Measurements from ENCODE around the gene PRKCA.
"Not testable (repeated sequence)": the region's sequence is repeated elsewhere in the genome, so short reads cannot be mapped to it uniquely, and the experiment has no call there.

Gene PRKCA

DNA sequence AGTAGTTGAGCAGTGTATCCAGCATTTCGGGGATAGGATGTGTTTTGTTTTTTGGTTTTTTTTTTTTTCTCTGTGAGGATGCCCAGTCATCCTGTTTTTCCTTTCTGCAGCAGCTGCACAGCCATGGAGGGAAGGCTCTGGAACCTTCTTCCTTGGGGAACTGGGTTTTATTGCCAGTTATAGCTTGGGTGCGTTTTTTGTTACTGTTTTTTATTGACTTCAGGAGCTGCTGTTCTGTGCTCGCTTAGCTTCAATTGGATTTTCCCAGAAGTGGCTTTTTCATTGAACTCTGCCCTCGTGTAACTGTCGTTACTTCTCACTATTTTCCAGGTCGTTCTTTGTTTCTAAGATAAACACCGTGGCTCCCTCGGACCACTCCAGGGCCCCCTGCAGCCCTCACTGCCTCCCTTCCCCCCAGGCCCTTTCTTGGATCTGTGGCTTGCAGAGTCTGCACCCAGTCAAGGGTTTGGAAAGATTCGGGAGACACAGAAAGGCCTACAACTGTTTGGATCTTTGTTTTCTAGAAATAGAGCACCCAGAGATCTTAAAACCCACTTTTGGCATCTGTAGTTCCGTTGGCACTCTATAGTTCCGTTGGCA lies 412.8 kb downstream of the PRKCA start:
- DNase-seq (ENCODE audit: low read depth), result no peak

DNA sequence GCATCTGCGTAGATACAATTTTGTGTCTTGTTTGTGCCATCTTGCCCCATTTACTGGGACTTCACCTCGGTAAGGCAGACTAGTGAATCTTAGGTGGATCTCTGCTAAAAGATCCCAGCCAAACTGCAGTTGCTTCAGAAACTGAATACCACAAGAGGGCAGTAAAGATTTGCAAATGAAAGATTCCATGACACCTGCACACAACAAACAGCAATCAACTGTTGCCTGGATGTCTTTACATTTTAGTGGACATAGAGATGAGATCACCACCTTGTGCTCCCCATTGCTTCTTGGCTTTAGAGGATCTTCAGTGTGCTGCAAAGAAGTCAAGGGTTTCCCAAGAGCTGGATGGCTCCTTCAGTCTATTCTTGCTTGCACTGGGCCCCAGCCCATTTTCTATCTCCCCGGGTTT lies 413.3 kb downstream of the PRKCA start:
- no peak for DNase-seq (ENCODE audit: low read depth)

DNA sequence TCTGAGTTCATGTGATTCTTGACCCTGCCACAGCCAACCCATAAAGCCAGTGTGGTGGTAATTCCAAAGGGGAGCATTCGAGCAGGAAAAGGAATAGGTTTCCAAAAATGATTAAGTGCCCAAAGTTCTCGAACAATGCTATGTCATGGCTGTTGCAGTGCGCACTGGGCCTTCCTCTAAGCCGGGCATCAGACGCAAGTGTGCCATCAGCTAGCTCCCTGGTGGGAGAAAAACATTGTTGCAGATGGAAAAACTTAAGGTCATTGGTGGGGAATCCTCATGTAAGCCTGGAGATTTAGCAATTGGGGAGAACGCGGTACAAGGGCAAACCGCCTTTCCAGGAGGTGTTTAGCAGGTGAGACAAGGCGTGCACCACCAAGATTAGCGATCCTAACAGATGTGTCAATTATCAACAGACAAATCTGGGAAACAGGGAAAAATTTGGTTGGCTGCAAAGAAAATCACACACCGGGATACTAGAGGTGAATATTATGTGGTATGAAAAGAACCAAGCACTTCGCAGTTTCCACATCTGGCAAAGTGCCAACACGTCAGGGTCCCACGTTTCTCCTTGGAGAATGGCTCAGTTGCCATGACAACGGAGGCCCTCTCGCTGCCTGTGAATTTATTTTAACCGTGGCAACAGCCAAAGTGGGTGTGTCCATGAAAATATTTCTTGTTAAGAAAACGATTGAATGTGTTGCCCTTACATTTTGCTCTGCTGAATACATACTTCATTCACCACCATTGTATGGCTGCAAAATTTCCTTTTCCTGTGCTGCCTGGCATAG lies 414.0 kb downstream of the PRKCA start:
- no peak for DNase-seq (ENCODE audit: low read depth)

DNA sequence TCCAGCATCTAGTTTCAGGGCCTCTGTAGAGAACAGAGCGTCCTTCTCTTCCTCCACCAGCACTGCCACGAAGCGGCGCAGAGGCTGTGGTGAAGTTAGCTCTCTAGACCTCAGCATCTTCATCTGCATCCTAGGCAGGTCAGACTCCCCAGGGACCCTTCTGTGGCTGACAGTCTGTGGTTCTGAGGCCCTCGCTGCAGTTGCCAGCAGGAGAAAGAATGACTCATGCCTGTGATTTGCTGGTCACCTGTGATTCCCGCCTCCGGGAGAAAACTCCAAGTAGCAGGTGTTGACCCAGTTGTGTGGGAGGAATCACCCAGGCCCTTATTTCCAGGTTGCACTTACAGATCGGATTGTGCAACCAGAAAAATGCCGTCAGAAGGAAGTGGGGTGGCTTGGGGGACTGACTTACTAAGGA lies 415.2 kb downstream of the PRKCA start:
- DNase-seq (ENCODE audit: low read depth), result no peak

DNA sequence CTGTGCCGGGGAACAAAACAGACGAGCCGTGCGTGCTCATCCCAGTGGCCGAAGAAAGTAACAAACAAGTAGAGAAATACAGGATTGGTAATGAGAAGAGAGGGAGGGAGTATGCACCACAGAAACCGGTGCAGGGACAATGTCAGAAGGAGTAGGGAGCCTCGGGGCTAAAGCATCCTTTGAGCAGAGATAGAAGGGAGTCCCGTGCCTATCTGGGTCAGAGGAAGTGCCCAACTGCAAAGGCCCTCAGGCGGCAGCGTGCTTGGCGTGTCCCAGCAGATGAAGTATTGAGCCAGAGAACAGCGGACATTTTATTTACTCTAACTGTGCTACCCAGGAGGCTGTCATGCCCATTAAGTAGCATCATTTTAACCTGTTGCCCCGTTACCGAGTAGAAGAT lies 417.6 kb downstream of the PRKCA start:
- no peak for DNase-seq (ENCODE audit: low read depth)

DNA sequence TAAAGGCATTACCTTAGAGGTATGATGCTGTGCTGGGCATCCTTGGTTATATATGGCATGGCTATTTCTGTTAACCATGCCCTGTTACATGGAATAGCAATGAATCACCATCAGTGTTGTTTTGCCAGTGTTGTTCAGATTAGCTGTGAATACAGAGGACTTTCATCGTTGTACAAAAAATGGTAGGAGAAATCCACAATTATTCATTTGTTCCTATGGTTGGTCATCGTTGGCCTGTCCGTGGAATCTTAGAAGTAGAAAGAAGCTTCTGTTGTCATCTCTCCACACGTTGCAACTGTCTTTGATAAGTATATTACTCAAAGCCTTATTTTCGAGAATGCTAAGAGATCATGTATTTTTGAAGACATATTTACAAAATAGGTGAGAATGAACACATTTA lies 418.2 kb downstream of the PRKCA start:
- DNase-seq (ENCODE audit: low read depth), result no peak

DNA sequence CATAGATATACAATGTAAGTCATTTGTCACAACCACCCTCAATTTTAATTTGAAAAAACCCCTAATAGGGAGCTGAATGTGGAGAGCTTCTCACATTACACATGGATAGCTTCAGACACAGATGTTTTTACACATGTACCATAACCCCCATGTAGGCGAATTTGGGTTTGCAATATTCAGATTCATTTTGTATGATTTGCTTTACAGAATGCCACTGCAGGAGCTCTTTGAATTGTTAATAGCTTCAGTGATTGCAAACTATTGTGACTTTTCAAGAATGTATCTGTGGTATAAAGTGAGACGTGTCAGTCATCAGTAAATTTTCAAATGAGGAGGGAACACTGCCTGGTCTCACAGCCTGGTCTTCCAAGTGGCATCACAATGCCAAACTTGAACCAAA lies 419.9 kb downstream of the PRKCA start:
- no peak for DNase-seq (ENCODE audit: low read depth)

DNA sequence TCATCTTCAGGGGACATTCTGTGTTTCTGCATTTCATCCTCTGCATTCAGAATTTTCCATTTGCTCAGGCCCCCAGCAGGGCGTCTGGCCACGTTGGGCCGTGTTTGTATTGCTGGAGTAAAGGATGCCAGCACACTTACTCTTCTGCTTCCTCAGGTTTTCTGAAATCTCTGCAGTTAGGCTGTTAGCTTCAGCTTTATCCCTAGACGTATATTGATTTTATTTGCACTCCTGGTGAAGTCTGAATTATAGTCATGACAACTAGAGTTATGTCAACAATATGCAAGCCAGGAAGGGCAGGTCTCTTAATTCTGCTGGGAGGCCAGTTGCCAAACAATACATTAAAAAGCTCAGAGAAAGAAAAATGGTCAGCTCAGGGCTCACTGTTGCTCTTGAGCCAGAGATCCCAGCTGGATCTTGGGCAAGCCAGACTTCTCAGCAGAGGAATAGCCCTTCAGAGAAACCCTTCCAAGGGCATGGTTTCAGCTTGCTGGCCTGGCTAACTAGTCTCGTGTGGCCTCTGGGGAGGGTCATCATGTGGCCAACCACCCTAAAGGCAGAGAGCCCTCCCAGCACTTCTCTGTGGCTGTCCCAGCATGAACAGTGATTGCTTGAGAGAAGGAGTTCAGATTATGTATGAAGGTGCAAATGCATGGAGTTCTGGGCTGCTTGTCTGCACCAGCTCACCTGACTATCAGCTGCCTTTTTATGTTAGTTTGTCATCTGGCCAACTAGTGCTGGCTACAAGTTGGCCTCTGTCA lies 422.3 kb downstream of the PRKCA start:
- DNase-seq (ENCODE audit: low read depth), result no peak

DNA sequence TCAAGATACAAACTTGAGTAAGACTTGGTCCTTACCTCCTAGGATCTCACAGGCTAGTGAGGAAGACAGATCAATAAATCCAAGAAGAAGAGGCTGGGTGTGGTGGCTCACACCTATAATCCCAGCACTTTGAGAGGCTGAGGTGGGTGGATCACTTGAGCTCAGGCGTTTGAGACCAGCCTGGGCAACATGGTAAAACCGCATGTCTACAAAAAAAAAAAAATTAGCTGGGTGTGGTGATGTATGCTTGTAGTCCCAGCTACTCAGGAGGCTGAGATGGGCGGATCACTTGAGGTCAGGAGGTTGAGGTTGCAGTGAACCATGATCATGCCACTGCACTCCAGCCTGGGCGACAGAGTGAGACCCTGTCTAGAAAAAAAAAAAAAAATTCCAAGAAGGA lies 423.0 kb downstream of the PRKCA start:
- DNase-seq (ENCODE audit: low read depth), result not testable (repeated sequence)

DNA sequence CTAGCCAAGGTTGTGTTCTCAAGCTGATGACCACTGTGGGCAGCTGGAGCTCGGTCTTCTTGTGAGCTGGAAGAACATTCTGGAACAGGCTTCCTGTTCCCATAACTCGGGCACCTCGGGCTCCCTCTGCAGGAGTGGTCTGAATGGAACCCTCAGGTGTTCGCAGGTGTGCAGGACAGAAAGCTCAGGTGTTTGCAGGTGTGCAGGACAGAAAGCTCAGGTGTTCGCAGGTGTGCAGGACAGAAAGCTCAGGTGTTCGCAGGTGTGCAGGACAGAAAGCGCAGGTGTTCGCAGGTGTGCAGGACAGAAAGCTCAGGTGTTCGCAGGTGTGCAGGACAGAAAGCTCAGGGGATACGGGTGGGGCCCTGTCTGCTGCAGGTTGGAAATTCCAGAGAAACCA lies 423.5 kb downstream of the PRKCA start:
- DNase-seq (ENCODE audit: low read depth), result no peak

DNA sequence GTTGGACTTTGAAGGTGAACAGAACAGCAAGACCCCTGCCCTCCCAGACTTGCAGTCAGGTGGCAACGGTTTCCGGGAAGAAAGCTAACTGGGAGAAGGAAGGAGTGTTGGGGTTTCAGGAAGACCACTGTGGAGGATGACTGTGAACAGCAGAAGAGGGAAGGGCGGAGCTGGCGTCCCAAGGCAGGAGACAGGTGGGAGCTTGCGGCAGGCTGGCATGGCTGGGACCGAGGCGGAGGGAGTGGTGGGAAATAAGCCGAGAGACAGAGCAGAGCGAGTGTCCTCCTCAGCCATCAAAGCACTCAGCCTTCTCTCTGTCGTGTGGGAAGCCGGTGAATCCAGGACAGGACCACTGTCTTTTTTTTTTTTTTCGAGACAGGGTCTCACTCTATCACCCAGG lies 424.0 kb downstream of the PRKCA start:
- DNase-seq (ENCODE audit: low read depth), result no peak

DNA sequence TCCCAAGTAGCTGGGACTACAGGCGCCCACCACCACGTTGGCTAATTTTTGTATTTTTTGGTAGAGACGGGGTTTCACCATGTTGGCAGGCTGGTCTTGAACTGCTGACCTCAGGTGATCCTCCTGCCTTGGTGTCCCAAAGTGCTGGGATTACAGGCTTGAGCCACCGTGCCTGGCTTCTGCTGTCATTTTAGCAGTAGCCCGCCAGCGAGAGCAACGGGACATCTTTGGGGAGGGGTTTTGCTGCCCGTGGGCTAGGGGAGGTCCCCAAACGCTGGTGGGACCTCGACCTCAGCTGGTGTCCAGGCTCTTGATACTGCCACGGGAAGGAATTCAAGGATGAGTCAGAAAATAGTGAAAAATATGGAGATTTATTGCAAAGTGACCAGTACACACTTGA lies 424.4 kb downstream of the PRKCA start:
- DNase-seq (ENCODE audit: low read depth), result no peak

DNA sequence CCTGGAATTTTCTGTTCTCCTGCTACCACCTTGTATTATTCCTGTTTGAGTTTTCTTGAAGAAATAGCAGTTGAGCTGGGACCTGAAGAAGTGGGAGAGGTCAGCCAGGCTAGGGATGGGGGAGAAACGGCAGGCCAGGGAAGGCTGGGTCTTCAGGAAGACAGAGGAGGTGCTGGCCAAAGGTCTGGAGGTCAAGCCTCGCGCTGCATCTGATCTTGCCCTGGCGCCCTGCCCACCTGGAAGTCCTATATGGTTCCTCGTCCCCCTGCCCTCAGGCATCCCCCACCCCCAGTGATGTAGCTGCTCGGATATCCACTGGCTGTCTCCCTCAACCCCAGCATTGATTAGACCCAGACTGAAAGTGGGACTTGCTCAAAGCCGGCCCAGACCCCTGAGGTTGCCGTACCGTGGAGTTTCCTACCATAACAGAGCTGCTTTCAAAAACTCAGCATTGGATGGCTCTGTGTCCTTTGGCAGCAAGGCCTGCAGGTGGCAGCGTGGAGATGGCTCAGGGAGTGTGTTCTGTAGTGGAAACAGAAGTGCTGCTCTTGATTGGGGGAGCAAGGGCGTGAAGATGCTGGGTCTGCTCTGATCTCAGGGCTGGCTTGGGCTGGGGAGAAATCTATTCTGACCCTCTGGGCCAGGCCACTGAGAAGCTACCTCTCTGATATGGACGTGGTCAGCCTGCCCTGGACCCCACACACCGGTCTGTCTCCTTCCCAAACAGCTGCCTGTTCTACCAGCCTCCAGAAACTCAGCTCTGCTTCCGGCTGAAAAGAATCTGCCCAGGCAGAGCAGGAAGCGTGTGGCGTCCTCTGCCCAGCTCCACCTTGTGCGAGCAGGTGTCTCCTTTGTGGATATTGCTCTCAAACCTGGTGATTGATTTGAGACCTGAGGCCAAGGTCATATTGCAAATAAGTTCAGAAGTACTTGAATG lies 425.5 kb downstream of the PRKCA start:
- no peak for DNase-seq (ENCODE audit: low read depth)

DNA sequence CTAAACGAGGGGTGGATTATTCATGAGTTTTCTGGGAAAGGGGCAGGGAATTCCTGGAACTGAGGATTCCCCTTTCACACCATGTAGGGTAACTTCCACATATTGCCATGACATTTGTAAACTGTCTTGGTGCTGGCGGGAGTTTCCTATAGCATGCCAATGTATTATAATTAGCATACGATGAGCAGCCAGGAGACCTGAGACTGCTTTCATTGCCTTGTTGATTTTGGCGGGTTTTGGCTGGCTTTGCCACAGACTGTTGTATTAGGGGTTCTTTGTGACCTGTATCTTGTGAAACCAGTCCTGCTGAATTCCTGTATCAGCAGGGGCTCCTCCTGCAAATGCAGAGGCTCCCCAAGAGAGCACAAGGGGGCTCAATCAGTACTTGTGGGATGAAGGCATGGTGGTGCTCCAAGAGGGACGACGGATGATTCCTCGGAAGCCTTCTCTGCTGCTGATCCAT lies 428.1 kb downstream of the PRKCA start:
- DNase-seq (ENCODE audit: low read depth), result no peak

DNA sequence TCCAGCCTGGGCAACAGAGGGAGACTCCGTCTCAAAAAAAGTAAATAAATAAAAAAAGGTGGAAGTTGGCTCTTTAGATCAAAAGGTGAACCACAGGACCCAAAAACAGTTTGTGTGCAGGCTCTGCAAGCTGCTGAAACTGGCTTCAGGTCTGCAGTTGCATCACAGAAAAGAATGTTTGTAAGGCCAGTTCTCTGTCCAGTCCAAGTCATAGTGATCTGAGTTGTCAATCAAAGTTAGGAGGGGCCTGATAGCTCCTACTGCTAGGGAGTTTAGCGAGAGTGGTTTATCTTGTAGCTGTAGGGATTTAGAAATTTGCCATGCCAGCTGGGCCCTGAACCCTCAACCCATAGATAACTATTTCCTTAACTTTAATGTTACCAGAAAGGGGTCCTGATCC lies 431.3 kb downstream of the PRKCA start:
- DNase-seq (ENCODE audit: low read depth), result no peak

DNA sequence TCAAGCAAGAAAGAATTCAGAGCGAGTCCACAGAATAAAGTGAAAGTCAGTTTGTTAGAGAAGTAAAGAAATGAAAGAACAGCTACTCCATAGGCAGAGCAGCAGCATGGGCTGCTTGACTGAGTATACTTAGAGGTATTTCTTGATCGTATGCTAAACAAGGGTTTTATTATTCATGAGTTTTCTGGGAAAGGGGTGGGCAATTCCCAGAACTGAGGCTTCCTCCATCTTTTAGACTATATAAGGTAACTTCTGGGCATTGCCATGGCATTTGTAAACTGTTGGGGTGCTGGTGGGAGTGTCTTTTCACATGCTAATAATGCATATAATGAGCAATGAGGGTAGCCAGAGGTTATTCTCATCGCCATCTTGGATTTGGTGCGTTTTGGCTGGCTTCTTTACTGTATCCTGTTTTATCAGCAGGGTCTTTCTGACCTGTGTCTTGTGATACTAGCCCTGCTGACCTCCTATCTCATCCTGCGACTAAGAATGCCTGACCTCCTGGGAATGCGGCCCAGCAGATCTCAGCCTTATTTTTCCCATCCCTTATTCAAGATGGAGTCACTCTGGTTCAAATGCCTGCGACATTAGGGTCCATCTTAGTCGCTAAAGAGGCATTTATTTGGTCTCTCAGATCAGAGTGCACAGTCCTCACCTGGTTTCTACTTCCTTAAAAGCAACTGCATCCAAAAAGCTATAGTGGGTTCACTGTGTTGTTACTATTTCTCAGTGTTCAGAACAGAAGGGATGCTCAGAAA lies 432.0 kb downstream of the PRKCA start:
- no peak for DNase-seq (ENCODE audit: low read depth)

DNA sequence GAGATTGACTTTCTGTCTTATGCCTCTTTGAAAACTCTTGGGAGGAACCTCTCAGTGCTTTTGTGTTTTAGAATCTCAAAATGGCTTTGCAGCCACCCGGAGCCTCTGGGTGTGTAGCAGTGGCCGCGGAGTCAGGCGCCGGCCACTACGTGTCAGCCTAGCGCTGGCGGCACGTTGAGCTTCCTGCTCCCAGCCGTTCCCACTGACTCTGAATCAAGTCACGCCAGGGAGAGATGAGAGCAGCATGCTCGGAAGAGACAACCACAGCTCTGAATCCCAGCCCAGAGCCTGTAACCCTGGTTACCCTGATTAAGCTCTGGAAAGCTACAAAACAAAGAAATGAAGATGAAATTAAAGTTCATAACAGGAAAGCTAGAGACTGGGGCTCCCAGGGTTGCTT lies 435.1 kb downstream of the PRKCA start:
- no peak for DNase-seq (ENCODE audit: low read depth)

DNA sequence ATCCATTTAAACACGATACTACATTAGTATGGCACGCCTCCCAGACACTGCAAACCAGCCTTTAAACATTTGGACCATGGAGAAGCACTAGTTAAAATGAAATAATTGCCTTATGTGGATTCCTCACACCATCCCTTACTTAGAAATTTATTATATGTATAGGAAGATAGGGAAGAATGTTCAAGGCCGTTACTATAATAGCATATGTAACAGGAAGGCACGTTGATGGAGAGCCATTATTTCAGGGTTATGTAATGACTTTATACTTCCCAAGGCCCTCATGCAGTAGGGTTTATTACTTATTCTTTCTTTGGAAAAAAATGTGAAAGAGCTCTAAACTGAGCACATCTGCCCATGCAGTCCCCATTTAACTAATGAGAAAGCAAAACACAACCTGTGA lies 435.9 kb downstream of the PRKCA start:
- DNase-seq (ENCODE audit: low read depth), result no peak

DNA sequence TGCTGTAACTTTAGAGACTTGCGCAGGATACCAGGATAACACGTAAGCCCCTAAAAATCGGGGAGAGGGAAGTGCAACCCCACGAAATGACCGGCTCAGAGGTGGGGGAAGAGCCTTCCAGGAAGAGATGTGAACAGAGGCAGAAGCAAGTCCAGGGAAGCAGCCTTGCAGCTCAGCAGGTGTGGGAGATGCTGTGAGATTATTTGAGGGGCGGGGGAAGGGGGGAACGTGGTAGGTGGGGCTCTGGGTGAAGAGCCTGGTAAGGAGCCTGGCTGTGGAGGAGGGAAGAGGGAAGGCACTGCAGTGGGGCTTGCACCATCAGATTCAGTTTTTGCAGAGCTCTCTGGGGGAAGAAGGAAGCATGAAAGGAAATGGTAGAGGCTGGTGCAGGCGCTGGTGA lies 437.1 kb downstream of the PRKCA start:
- no peak for DNase-seq (ENCODE audit: low read depth)

DNA sequence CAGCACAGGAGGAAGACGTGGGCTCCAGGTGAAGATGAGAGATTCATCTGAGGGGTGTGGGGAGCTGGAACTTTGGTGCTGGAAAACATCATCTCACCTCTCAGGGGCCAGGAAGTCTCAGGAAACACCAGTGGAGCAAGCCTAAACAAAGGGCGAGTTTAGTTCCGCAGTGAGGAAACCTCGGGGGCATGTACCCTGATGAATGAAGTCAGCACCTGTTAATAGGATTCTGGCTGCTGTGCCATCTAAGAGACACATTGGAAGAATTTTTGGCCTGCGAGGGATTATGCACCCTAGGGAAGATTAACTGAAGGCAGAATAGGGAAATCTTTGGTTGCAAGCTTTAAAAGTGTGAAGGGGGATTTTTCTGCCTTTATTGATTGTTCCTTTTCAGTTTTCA lies 437.8 kb downstream of the PRKCA start:
- no peak for DNase-seq (ENCODE audit: low read depth)

DNA sequence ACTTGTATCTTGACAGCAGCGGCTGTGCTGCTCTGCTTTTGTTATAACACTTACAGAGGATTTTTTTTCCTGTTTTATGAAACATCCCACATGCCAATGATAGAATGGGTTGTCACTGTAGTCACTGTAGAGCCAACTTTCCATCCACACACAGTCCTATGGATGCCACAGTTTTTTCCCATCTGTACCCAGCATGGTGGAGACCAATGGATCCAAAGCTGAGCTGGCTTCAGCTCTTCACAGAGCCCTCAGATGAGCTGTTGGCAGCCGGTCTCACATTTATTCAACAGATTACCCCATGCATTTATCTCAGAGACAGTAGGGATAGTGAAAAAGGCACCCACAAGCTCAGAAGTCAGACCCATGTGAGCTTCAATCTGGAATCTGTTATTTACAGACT lies 441.1 kb downstream of the PRKCA start:
- DNase-seq (ENCODE audit: low read depth), result no peak
